Esophagus squamous epithelium (tissue), 5 donors: ENCODE data around the gene DNM3. TPM values are rescaled to one million over a fixed set of nuclear protein-coding genes. Genes with fewer than 3 reads are reported as not detected.

ENCODE experiments used
- DNase-seq: peaks from one replicate; lab custom pipeline; 2025; lab: John Stamatoyannopoulos, UW
- H3K27ac ChIP-seq, 4 donors: fragments of 200-600 bp; sonication (generic); one replicate each; pipeline ENCODE4 v1.5.1; 2016 to 2019; ENCODE audit warnings: mild to moderate bottlenecking in 1 of 4
- H3K27me3 ChIP-seq, 4 donors: fragments of 200-600 bp; sonication (generic); 1 replicate in 3 of 4; 2 replicates in 1 of 4; pipeline versions ENCODE4 v1.5.1 to v1.6.0; 2017 to 2021; ENCODE audit warnings: antibody characterized with exemption in 1 of 4
- H3K36me3 ChIP-seq, 3 donors: fragments of 200-600 bp; sonication (generic); one replicate each; pipeline ENCODE4 v1.5.1; 2016 to 2019
- H3K4me1 ChIP-seq, 3 donors: fragments of 200-600 bp; sonication (generic); one replicate each; pipeline ENCODE4 v1.5.1; 2017 to 2019
- H3K4me3 ChIP-seq, 4 donors: fragments of 200-600 bp; sonication (generic); 1 replicate in 3 of 4; 2 replicates in 1 of 4; pipeline ENCODE4 v1.5.1; 2016 to 2019; ENCODE audit warnings: mild to moderate bottlenecking in 2 of 4, moderate library complexity in 1 of 4
- H3K9me3 ChIP-seq, 3 donors: fragments of 200-600 bp; sonication (generic); one replicate each; pipeline ENCODE4 v1.5.1; 2016 to 2019
- POLR2A ChIP-seq, 4 donors: fragments of 450-650 bp; IDR thresholded peaks; one replicate each; pipeline ENCODE4 v1.6.1; 2017; ENCODE audit warnings: antibody characterized with exemption in 4 of 4, mild to moderate bottlenecking in 4 of 4, moderate library complexity in 3 of 4
- WGBS, 2 donors: methylation state at CpG; one replicate each; pipeline ENCODE4 v1.1.5; 2018; 5-methylcytosine and 5-hydroxymethylcytosine counted together
- intact Hi-C: fragments of 100-400 bp; cut with DNase I; formaldehyde crosslinking; loops from one replicate; pipeline ENCODE4 v1.15.0; 2022
- total RNA-seq, 4 donors: library from RNA; depleted of rRNA; stranded (reverse); fragments of >200 nt; gene quantifications; one replicate each; pipeline ENCODE4 v1.1.0, GENCODE V29; 2016
- TF ChIP-seq, protein P1 (sequence below), 6 experiments: fragments of 450-650 bp in 4 of 6; fragments of 200-600 bp in 2 of 6; sonication (generic) in 2 of 6; IDR thresholded peaks; one replicate each; pipeline ENCODE4 v1.5.1; 2016 to 2019; ENCODE audit warnings: antibody characterized with exemption in 6 of 6, mild to moderate bottlenecking in 4 of 6, moderate library complexity in 4 of 6
- donor health status: DM: yes; HTN: yes; CAD: no.

DNM3 gene
- total RNA-seq, 4 donors from 2014 or later: 0.91 to 3.2 (median 1.8) TPM

DNA sequence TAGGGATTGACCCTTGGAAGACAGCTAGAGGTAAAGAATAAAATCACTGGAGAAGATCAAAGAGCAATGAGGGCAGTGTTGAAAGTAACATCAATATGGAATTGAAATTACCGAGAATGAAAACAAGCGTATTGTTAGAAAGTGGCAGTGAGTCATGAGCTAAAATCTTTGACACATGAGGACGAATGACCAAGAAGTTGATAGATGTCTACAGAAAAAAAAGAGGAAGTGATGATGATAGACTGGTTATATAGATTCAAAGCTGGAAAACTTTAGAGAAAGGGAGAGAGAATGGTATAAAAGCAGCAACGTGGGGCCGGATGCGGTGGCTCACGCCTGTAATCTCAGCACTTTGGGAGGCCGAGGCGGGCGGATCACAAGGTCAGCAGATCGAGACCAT lies 12.5 kb upstream of the DNM3 start:
- no peaks in the 10 kb centered on the region for H3K27me3 ChIP-seq
- intact Hi-C loops: no loop called here
- H3K4me3 ChIP-seq: no peak overlapping the region
- TF ChIP-seq POLR2A (IDR thresholded peaks at IDR 0.05): no peak
- TF ChIP-seq, protein P1, sequence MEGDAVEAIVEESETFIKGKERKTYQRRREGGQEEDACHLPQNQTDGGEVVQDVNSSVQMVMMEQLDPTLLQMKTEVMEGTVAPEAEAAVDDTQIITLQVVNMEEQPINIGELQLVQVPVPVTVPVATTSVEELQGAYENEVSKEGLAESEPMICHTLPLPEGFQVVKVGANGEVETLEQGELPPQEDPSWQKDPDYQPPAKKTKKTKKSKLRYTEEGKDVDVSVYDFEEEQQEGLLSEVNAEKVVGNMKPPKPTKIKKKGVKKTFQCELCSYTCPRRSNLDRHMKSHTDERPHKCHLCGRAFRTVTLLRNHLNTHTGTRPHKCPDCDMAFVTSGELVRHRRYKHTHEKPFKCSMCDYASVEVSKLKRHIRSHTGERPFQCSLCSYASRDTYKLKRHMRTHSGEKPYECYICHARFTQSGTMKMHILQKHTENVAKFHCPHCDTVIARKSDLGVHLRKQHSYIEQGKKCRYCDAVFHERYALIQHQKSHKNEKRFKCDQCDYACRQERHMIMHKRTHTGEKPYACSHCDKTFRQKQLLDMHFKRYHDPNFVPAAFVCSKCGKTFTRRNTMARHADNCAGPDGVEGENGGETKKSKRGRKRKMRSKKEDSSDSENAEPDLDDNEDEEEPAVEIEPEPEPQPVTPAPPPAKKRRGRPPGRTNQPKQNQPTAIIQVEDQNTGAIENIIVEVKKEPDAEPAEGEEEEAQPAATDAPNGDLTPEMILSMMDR (IDR thresholded peaks at IDR 0.05): no peak
- H3K9me3 ChIP-seq: peaks cover 0 to 12% (median 5%) of the 10 kb centered on the region in 3 donors
- WGBS, 2 donors: 71 to 90% methylated on average over 11 of the region's 11 CpGs
- no peaks in the 10 kb centered on the region for H3K4me1 ChIP-seq
- H3K36me3 ChIP-seq: no peaks in the 10 kb centered on the region
- DNase-seq: no peak
- no peak overlapping the region for H3K27ac ChIP-seq

DNA sequence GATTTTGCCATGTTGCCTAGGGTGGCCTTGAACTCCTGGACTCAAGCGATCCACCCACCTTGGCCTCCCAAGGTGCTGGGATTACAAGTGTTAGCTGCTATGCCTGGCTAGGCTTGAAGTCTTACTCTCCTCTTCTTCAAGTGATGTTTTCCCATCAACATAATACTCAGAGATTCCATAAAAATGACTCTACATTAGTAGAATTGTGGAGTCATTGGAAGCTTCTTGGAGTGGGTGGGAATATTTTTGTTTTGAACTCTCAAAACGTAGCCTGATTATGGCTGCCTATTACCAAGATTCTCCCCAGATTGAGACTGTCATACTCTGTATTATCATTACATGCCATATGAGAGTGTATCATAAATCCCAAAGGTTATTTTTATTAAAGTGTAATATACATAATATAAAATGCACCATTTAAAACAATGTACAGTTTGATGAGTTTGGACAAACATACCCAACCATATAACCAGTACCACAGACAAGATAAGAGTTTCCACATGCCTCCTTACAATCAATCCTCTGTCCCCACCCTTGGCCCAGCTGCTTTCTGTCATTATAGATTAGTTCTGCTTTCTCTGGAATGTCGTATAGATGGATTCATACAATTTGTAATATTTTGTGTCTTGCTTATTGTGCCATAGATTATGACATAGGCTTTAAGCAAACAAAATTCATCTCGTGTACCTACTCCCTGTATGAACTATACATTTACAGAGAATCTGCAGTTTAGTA lies 8.0 kb upstream of the DNM3 start:
- TF ChIP-seq, protein P1 (IDR thresholded peaks at IDR 0.05): no peak
- TF ChIP-seq POLR2A (IDR thresholded peaks at IDR 0.05): no peak

DNA sequence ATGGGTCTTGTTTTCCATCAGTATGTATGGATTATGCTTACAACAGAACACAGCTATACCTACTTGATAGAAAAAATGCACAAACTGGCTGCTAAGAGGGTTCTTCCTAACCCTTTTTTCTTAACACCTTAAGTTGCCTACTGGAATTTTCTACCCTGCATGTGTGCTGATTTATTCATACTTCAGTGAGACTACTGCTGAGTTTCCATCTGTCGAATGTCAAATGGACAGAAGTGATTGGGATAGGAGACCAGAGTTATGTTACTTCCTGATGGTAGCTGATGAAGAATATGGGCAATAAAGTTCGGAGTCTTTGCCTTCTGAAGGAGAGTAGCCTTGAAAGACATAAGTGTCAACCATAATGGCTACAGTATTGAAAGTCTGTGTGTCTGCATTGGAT lies 6.5 kb upstream of the DNM3 start:
- intact Hi-C loops: no loop called here
- no peaks in the 10 kb centered on the region for H3K36me3 ChIP-seq
- H3K4me1 ChIP-seq: no peaks in the 10 kb centered on the region
- TF ChIP-seq, protein P1 (IDR thresholded peaks at IDR 0.05): no peak
- no peak for TF ChIP-seq POLR2A (IDR thresholded peaks at IDR 0.05)
- WGBS, 2 donors: 88 to 100% methylated on average over 2 of the region's 2 CpGs
- no peak overlapping the region for H3K4me3 ChIP-seq
- H3K27ac ChIP-seq: no peak overlapping the region
- no peaks in the 10 kb centered on the region for H3K27me3 ChIP-seq
- H3K9me3 ChIP-seq: no peaks in the 10 kb centered on the region
- DNase-seq: no peak

More for the DNA sequence above, 8.0 kb upstream of the DNM3 start:
- H3K9me3 ChIP-seq: no peaks in the 10 kb centered on the region
- no peaks in the 10 kb centered on the region for H3K4me1 ChIP-seq
- H3K4me3 ChIP-seq: no peak overlapping the region
- intact Hi-C loops: no loop called here
- DNase-seq: no peak
- no peak overlapping the region for H3K27ac ChIP-seq
- H3K36me3 ChIP-seq: no peaks in the 10 kb centered on the region
- 52 to 68% methylated on average over 3 to 4 of the region's 4 CpGs for WGBS, 2 donors
- no peaks in the 10 kb centered on the region for H3K27me3 ChIP-seq

DNA sequence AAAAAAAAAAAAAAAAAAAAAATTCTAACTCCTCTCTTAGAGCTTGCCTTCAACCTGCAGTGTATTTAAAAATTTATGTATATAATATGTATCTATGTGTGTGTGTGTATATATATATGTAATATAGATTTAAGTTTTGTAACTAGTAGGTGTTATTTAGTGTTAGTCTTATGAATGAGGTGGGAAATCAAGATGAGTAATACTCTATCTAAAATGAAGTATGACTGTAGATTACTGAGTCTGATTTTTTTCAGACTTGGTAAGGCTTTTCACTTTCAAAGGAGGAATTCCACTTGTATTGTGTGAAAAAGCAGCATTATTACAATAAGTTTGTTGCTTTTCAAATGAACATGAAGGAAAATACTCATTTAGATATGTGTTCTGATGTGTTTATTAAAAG lies 5.4 kb upstream of the DNM3 start:
- DNase-seq: no peak
- Histone ChIP-seq H3K27me3 (no peaks in the 10 kb centered on the region), H3K4me1 (peaks cover 0 to 6% (median 3%) of the 10 kb centered on the region in 3 donors), H3K27ac (no peak overlapping the region), H3K36me3 (no peaks in the 10 kb centered on the region), H3K9me3 (no peaks in the 10 kb centered on the region), H3K4me3 (no peak overlapping the region)
- intact Hi-C loops: no loop called here
- TF ChIP-seq, protein P1 (IDR thresholded peaks at IDR 0.05): no peak
- no peak for TF ChIP-seq POLR2A (IDR thresholded peaks at IDR 0.05)

DNA sequence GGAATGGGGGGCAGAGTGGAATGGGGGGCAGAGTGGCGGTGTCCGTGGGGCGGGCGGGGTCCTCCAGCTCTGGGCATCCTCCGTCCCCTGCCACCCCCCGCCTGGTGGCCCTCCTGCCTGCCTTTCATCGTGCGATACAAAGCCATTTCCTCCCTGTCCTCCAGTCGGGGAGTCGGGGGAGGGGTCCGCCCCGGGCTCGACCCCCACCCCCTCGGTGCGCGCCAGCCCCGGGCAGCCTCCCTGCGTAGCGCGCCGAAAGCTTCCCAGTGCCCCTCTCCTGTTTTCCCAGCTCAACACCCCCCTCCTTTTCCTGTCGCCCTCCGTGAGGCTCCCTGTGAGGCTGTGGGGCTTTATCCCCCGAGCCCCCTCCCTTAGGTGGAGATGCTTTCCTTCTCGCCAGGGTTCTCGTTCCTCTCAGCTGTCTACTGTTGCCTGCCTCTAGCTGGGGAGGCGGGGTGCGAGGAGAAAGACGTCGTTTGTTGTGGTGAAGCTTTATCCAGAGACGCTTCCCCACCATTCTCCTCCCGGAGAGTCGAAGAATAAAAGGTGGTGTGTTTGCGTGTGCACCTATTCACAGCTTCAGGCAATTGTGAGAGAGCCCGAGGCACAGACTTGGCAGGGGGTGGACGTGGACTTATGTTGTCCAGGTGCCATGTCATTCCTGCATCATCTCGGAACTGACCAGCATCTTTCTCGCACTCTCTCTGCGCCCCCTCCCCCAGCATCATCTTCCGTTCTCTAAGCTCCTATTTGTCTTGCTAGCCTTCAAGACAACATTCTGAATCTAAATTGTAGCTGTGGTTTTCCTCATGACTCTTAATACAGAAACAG lies 848 bp downstream of the DNM3 start:
- H3K36me3 ChIP-seq: no peaks in the 10 kb centered on the region
- peak overlapping the region in 3 of 4 donors; percentile 80 to 84 (median 83) for H3K27ac ChIP-seq
- 1 to 4% methylated on average over 6 to 20 of the region's 40 CpGs for WGBS, 2 donors
- TF ChIP-seq POLR2A (IDR thresholded peaks at IDR 0.05): no peak
- TF ChIP-seq, protein P1 (IDR thresholded peaks at IDR 0.05): no peak
- H3K27me3 ChIP-seq: peaks cover 0 to 9% (median 0%) of the 10 kb centered on the region in 4 donors
- H3K4me3 ChIP-seq: peak overlapping the region; percentile 64 to 84 (median 78)
- intact Hi-C loops: no loop called here
- no peak for DNase-seq
- H3K4me1 ChIP-seq: peaks cover 6 to 25% (median 10%) of the 10 kb centered on the region in 3 donors
- H3K9me3 ChIP-seq: no peaks in the 10 kb centered on the region
